Fibroblast of the aortic adventitia (primary cell): ENCODE measurements around the gene GPR42. TPM values are rescaled to one million over a fixed set of nuclear protein-coding genes. Genes with fewer than 3 reads are reported as not detected.

ENCODE experiments used
- DNase-seq: peaks from one replicate; pipeline ENCODE4 v3.0.0-alpha.2; 2010; ENCODE audit warnings: low read depth
- H3K4me3 ChIP-seq: 2 replicates; pipeline ENCODE4 v1.5.1; 2011; ENCODE audit warnings: low read depth, mild to moderate bottlenecking, control low read depth, low read length, moderate library complexity
- total RNA-seq: library from RNA; depleted of rRNA; stranded (reverse); fragments of >200 nt; gene quantifications from 2 replicates; pipeline ENCODE4 v1.2.3, GENCODE V29; 2012; ENCODE audit warnings: low replicate concordance
- TF ChIP-seq, protein P1 (sequence below): IDR thresholded peaks from 2 replicates; pipeline ENCODE4 v1.5.1; 2011; ENCODE audit warnings: mild to moderate bottlenecking, low read length, control low read depth, inconsistent platforms; ENCODE audit not compliant: insufficient read depth

The GPR42 gene
- total RNA-seq, 1 donor = not detected

GRCh38 chr19:35340431-35340830, 30.4 kb upstream of the GPR42 start:
- no peak overlapping the region for H3K4me3 ChIP-seq
- TF ChIP-seq, protein P1, sequence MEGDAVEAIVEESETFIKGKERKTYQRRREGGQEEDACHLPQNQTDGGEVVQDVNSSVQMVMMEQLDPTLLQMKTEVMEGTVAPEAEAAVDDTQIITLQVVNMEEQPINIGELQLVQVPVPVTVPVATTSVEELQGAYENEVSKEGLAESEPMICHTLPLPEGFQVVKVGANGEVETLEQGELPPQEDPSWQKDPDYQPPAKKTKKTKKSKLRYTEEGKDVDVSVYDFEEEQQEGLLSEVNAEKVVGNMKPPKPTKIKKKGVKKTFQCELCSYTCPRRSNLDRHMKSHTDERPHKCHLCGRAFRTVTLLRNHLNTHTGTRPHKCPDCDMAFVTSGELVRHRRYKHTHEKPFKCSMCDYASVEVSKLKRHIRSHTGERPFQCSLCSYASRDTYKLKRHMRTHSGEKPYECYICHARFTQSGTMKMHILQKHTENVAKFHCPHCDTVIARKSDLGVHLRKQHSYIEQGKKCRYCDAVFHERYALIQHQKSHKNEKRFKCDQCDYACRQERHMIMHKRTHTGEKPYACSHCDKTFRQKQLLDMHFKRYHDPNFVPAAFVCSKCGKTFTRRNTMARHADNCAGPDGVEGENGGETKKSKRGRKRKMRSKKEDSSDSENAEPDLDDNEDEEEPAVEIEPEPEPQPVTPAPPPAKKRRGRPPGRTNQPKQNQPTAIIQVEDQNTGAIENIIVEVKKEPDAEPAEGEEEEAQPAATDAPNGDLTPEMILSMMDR = no peak
- no peak for DNase-seq

DNA sequence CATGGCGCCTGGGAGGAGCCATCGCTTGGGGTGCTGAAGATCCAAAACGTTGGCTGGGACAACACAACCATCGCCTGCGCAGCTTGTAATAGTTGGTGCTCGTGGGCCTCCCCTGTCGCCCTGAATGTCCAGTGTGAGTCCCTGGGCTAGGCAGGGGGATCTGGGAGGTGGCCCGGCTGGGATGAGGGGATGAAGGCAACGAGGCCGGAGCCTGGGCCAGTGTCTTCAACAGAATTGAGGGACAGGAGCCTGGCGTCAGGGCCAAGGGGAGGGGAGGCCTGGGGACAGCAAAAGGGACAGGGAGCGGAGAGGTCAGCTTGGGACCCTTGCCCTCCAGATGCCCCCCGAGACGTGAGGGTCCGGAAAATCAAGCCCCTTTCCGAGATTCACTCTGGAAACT, 29.9 kb upstream of the GPR42 start:
- DNase-seq = no peak
- TF ChIP-seq, protein P1 = no peak
- no peak overlapping the region for H3K4me3 ChIP-seq

- TF ChIP-seq, protein P1 = no peak
- DNase-seq = no peak
- H3K4me3 ChIP-seq = no peak overlapping the region
These were observed 29.2 kb upstream of the GPR42 start for GRCh38 chr19:35341565-35342225.

DNA sequence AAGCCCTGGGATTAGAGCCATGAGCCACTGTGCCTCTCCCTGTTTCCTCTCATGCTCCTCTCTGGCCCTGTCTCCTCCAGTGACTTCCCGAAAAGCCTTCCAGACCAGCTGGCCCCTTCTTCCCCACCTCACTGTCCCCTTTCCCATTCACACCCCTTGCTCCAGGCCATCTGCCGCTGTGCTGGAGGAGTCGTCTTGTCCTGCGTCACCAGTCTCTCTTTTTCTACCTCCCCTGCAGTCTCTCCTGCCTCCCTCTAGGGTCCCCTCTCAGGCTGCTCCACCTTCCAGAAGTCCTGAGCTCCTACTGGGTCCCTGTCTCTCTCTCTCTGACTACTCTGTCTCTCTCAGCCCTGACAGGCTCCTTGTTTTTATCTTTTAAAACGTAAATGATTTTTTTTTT, 28.4 kb upstream of the GPR42 start:
- DNase-seq = no peak
- TF ChIP-seq, protein P1 = no peak
- no peak overlapping the region for H3K4me3 ChIP-seq

- no peak for DNase-seq
- H3K4me3 ChIP-seq = no peak overlapping the region
- TF ChIP-seq, protein P1 = no peak
These were observed 26.3 kb upstream of the GPR42 start for GRCh38 chr19:35344511-35345031.

- no peak overlapping the region for H3K4me3 ChIP-seq
- DNase-seq = no peak
- TF ChIP-seq, protein P1 = no peak
These were observed 25.2 kb upstream of the GPR42 start for GRCh38 chr19:35345671-35346111.
